GM12878 (cell line): Measurements from ENCODE around the gene HSD17B12. TPM values are rescaled to one million over a fixed set of nuclear protein-coding genes. Genes with fewer than 3 reads are reported as not detected.

ENCODE experiments used
- ATAC-seq: fragments of 200-7000 bp; cut with Tn5 transposase; 3 replicates; pipeline ENCODE4 v1.9.1; 2020; ENCODE audit warnings: mild to moderate bottlenecking, moderate library complexity
- BruUV-seq: library from RNA; stranded (reverse); fragments of 400-500 nt; replicated peaks from 2 replicates; lab custom pipeline; 2021; lab: Mats Ljungman, UMichigan
- CTCF ChIA-PET: fragments of 300-600 bp; sonication (Branson Sonifier 250); formaldehyde crosslinking; extraction: SDS; loops from one replicate; lab custom pipeline; 2021; ENCODE audit warnings: inconsistent platforms; lab: Yijun Ruan, JAX
- POLR2A ChIA-PET: fragments of 350-600 bp; formaldehyde crosslinking; extraction: SDS; loops from one replicate; lab custom pipeline; 2021; ENCODE audit warnings: inconsistent platforms; lab: Charles Lee
- RAD21 ChIA-PET: fragments of 300-600 bp; sonication (Branson Sonifier 250); formaldehyde crosslinking; loops from one replicate; lab custom pipeline; 2023; ENCODE audit warnings: antibody characterized with exemption; ENCODE audit not compliant: unreplicated experiment; lab: Charles Lee
- SMC1A ChIA-PET: fragments of 300-600 bp; sonication (Branson Sonifier 250); formaldehyde crosslinking; loops from one replicate; lab custom pipeline; 2023; ENCODE audit not compliant: unreplicated experiment, uncharacterized antibody; lab: Charles Lee
- DNase-seq: peaks from one replicate; pipeline ENCODE4 v3.0.0-alpha.2; 2011; ENCODE audit warnings: low read depth, low spot score
- FAIRE-seq: peaks from 3 replicates; lab custom pipeline; 2011; peaks lifted over from hg19 to GRCh38; lab: Jason Lieb, UNC
- H2AFZ ChIP-seq: 2 replicates; pipeline ENCODE4 v1.6.0; 2011; ENCODE audit warnings: low read depth, low read length, control low read depth; ENCODE audit not compliant: control insufficient read depth
- H3K27ac ChIP-seq: 2 replicates; pipeline ENCODE4 v1.5.1; 2011; ENCODE audit warnings: control low read depth; ENCODE audit not compliant: control insufficient read depth, insufficient read depth
- H3K27me3 ChIP-seq, 2 experiments: replicated peaks in 1 of 2; 2 replicates each; pipeline versions ENCODE4 v1.6.0 to v1.6.1; 2011; ENCODE audit warnings: low read length in 1 of 2; ENCODE audit not compliant: control insufficient read depth in 2 of 2, insufficient read depth in 2 of 2
- H3K36me3 ChIP-seq, 2 experiments: 2 replicates each; pipeline ENCODE4 v1.5.1; 2011; ENCODE audit warnings: low read length in 1 of 2; ENCODE audit not compliant: control insufficient read depth in 2 of 2, insufficient read depth in 2 of 2
- H3K4me1 ChIP-seq: 2 replicates; pipeline ENCODE4 v1.6.1; 2011; ENCODE audit warnings: mild to moderate bottlenecking, low read length, moderate library complexity, mixed read lengths; ENCODE audit not compliant: control insufficient read depth, insufficient read depth
- H3K4me2 ChIP-seq: 2 replicates; pipeline ENCODE4 v1.6.0; 2011; ENCODE audit warnings: control low read depth; ENCODE audit not compliant: control insufficient read depth, insufficient read depth
- H3K4me3 ChIP-seq: fragments of 200-600 bp; sonication (generic); 2 replicates; pipeline ENCODE4 v1.5.1; 2016
- H3K79me2 ChIP-seq: 2 replicates; pipeline ENCODE4 v1.6.0; 2011; ENCODE audit warnings: low read length; ENCODE audit not compliant: control insufficient read depth, insufficient read depth
- H3K9ac ChIP-seq: 2 replicates; pipeline ENCODE4 v1.8.0; 2011; ENCODE audit warnings: low read length, control low read depth, mixed read lengths; ENCODE audit not compliant: control insufficient read depth, insufficient read depth
- H3K9me3 ChIP-seq: replicated peaks from 3 replicates; pipeline ENCODE4 v1.5.1; 2011; ENCODE audit warnings: mild to moderate bottlenecking, low read length; ENCODE audit not compliant: control insufficient read depth, insufficient read depth
- H4K20me1 ChIP-seq: 2 replicates; pipeline ENCODE4 v1.6.0; 2011; ENCODE audit not compliant: control insufficient read depth, insufficient read depth
- FOS ChIP-seq: IDR thresholded peaks from 3 replicates; pipeline ENCODE4 v1.6.1; 2011; ENCODE audit warnings: borderline replicate concordance; ENCODE audit not compliant: insufficient read length; ENCODE audit errors: extremely low read depth
- IRF4 ChIP-seq: IDR thresholded peaks from 2 replicates; pipeline ENCODE4 v1.6.1; 2011; ENCODE audit warnings: low read depth, low read length
- MTA3 ChIP-seq: IDR thresholded peaks from 2 replicates; pipeline ENCODE4 v1.6.1; 2012; ENCODE audit warnings: low read length, inconsistent platforms, borderline replicate concordance
- SPI1 ChIP-seq: IDR thresholded peaks from 2 replicates; pipeline ENCODE4 v1.6.1; 2011; ENCODE audit warnings: low read depth, mild to moderate bottlenecking, low read length, moderate library complexity, borderline replicate concordance; ENCODE audit not compliant: insufficient read depth
- ZBED1 ChIP-seq: IDR thresholded peaks from 2 replicates; pipeline ENCODE4 v1.6.1; 2016; ENCODE audit warnings: borderline replicate concordance
- WGBS: methylation state at CpG from one replicate; pipeline ENCODE4 v1.1.6; 2016; ENCODE audit warnings: low lambda C conversion rate; ENCODE audit not compliant: insufficient replicate concordance, insufficient coverage; ENCODE audit errors: missing lambda C conversion rate; 5-methylcytosine and 5-hydroxymethylcytosine counted together
- in situ Hi-C: fragments of 300-500 bp; cut with MboI; formaldehyde crosslinking; loops from 9 replicates; pipeline ENCODE4 v1.14.3; 2018; ENCODE audit warnings: mixed read lengths
- intact Hi-C: fragments of 100-400 bp; cut with micrococcal nuclease; formaldehyde crosslinking; loops from one replicate; pipeline ENCODE4 v1.14.2; 2022; ENCODE audit not compliant: unreplicated experiment
- polyA plus RNA-seq, 11 experiments: library from polyadenylated mRNA; depleted of rRNA in 4 of 11; unstranded in 6 of 11; stranded (reverse) in 5 of 11; fragments of >200 nt; fragmentation: Nextera tagmentation in 4 of 11; fragmentation: Illumina TruSeq in 1 of 11; extraction: Ambion mirVana in 4 of 11; extraction: Trizol in 1 of 11; gene quantifications; 1 replicate in 1 of 11; 2 replicates in 10 of 11; pipeline versions ENCODE4 v1.2.1 to v1.2.3, GENCODE V29; 2011 to 2016; ENCODE audit warnings: inconsistent platforms in 2 of 11, missing spikeins in 2 of 11, low read depth in 1 of 11
- total RNA-seq, 4 experiments: library from RNA; depleted of rRNA in 3 of 4; stranded (reverse); fragments of >200 nt in 3 of 4; fragmentation: Illumina TruSeq in 1 of 4; extraction: Trizol in 1 of 4; gene quantifications; 2 replicates each; pipeline versions ENCODE4 v1.2.1 to v1.2.3, GENCODE V29; 2013 to 2021

Gene HSD17B12
- total and polyA plus RNA-seq, 10 of the 15 experiments (the other 5 are each of a cell fraction or from before 2014, with no cell fraction given): 23.6 to 88.0 (median 64.7) TPM

- POLR2A ChIA-PET: no interaction called here
- SMC1A ChIA-PET: no interaction called here
These were observed 221.0 kb downstream of the HSD17B12 start for GRCh38 chr11:43901551-43901950.

GRCh38 chr11:43903078-43903477 lies 222.5 kb downstream of the HSD17B12 start:
- in situ Hi-C loops: no loop called here
- POLR2A ChIA-PET: no interaction called here
- H3K27ac ChIP-seq: no peak overlapping the region

More at GRCh38 chr11:43901551-43901950, 221.0 kb downstream of the HSD17B12 start:
- Histone ChIP-seq H3K4me2 (no peak overlapping the region), H4K20me1 (no peaks in the 10 kb centered on the region), H3K9ac (no peak overlapping the region), H3K27ac (no peak overlapping the region), H3K79me2 (no peaks in the 10 kb centered on the region), H2AFZ (no peak overlapping the region), H3K27me3 (no peaks in the 10 kb centered on the region), H3K9me3 (no peaks in the 10 kb centered on the region), H3K4me3 (no peak overlapping the region), H3K36me3 (peaks cover 5 to 27% of the 10 kb centered on the region in 2 experiments), H3K4me1 (no peaks in the 10 kb centered on the region)
- intact Hi-C loops (no loop called here), in situ Hi-C loops (no loop called here)
- no peak for FAIRE-seq
- RAD21 ChIA-PET: no interaction called here
- no TSS peak for BruUV-seq
- CTCF ChIA-PET: interaction anchor here (2.6 kb wide), 1 partner anchor 12 kb away, joined by 12 read pairs; no protein-coding TSS in a partner anchor
- WGBS: 97% methylated on average over 4 of the region's 4 CpGs
- no peak for DNase-seq
- no peak for TF ChIP-seq IRF4
- ATAC-seq: no peak

More at GRCh38 chr11:43903078-43903477, 222.5 kb downstream of the HSD17B12 start:
- no TSS peak for BruUV-seq
- ChIA-PET SMC1A (interaction anchor here (0.8 to 1.1 kb wide), 2 partner anchors 10 to 140 kb away, joined by 3 read pairs; no protein-coding TSS in a partner anchor), RAD21 (no interaction called here), CTCF (interaction anchor here (0.9 to 2.6 kb wide), 2 partner anchors 14 to 61 kb away, joined by 3 to 12 read pairs; no protein-coding TSS in a partner anchor)
- 95% methylated on average over 2 of the region's 2 CpGs for WGBS
- TF ChIP-seq SPI1 (no peak), ZBED1 (no peak), FOS (no peak), MTA3 (no peak)
- no peak for ATAC-seq
- Histone ChIP-seq H3K4me1 (peaks cover 6% of the 10 kb centered on the region; the same call in 1 of the 2 replicates), H3K27me3 (no peaks in the 10 kb centered on the region), H4K20me1 (no peaks in the 10 kb centered on the region), H3K9ac (no peak overlapping the region), H3K4me2 (no peak overlapping the region), H3K4me3 (no peak overlapping the region), H3K79me2 (no peaks in the 10 kb centered on the region), H3K36me3 (peaks cover 5 to 24% of the 10 kb centered on the region in 2 experiments), H2AFZ (no peak overlapping the region), H3K9me3 (no peaks in the 10 kb centered on the region)
- intact Hi-C loops: no loop called here
- no peak for FAIRE-seq
- DNase-seq: no peak
